GM21528 (cell line): ENCODE results near the gene OR51I1.
A peak's percentile ranks its signal among the peaks of the same experiment; 100 is the strongest.

Source experiments
- ATAC-seq: cut with Tn5 transposase; IDR thresholded peaks from one replicate; pipeline ENCODE4 v1.9.1; 2021; ENCODE audit warnings: mild to moderate bottlenecking, moderate library complexity; ENCODE audit not compliant: unreplicated experiment, low FRiP score

The OR51I1 gene

GRCh38 chr11:5441414-5441813, at the start of gene OR51I1:
Gene OR51I1, minus strand, starts transcription at chr11:5441514. Its CDS starts 0 bp downstream, at chr11:5441514.
- no peak for ATAC-seq

- no peak for ATAC-seq
These were observed 48.5 kb upstream of the OR51I1 start for GRCh38 chr11:5489576-5490357.

- ATAC-seq, result no peak
These were observed 47.6 kb upstream of the OR51I1 start for GRCh38 chr11:5488798-5489399.

- no peak for ATAC-seq
These were observed 47.1 kb upstream of the OR51I1 start, which contains the start of gene OR52D1 for GRCh38 chr11:5488385-5488784. Gene OR52D1, plus strand, starts transcription at chr11:5488685. Its CDS starts 22 bp downstream, at chr11:5488707.

GRCh38 chr11:5486421-5486820, 45.1 kb upstream of the OR51I1 start:
- no peak for ATAC-seq

GRCh38 chr11:5486003-5486402, 44.7 kb upstream of the OR51I1 start:
- no peak for ATAC-seq

- peak; percentile 76 for ATAC-seq
These were observed 35.0 kb upstream of the OR51I1 start for GRCh38 chr11:5476186-5476819.

GRCh38 chr11:5473921-5474320, 32.6 kb upstream of the OR51I1 start:
- no peak for ATAC-seq

GRCh38 chr11:5467527-5467926, 26.2 kb upstream of the OR51I1 start:
- no peak for ATAC-seq

GRCh38 chr11:5460983-5461621, 19.8 kb upstream of the OR51I1 start:
- ATAC-seq, result no peak

- ATAC-seq, result no peak
These were observed 8.1 kb upstream of the OR51I1 start for GRCh38 chr11:5449432-5449831.

GRCh38 chr11:5449023-5449422, 7.7 kb upstream of the OR51I1 start, which contains the start of gene OR51I2:
Gene OR51I2, plus strand, starts transcription at chr11:5449323. Its CDS starts 4,166 bp downstream, at chr11:5453489.
- ATAC-seq, result no peak

- no peak for ATAC-seq
These were observed 2.6 kb upstream of the OR51I1 start for GRCh38 chr11:5443835-5444393.

- ATAC-seq, result no peak
These were observed 18.2 kb downstream of the OR51I1 start for GRCh38 chr11:5423131-5423530.

- no peak for ATAC-seq
These were observed 19.5 kb downstream of the OR51I1 start, which contains the start of gene OR51Q1 for GRCh38 chr11:5421811-5422210. Gene OR51Q1, plus strand, starts transcription at chr11:5422111. Its CDS starts 90 bp downstream, at chr11:5422201.

- ATAC-seq, result no peak
These were observed 20.3 kb downstream of the OR51I1 start for GRCh38 chr11:5420993-5421392.

- ATAC-seq, result no peak
These were observed 36.1 kb downstream of the OR51I1 start for GRCh38 chr11:5405173-5405572.

GRCh38 chr11:5398936-5399335, 42.4 kb downstream of the OR51I1 start:
- no peak for ATAC-seq

- no peak for ATAC-seq
These were observed 47.2 kb downstream of the OR51I1 start for GRCh38 chr11:5394091-5394490.
